ENCODE results near the gene TAF11L3.
"Not testable (repeated sequence)": the region's sequence is repeated elsewhere in the genome, so short reads cannot be mapped to it uniquely, and the experiment has no call there.

Gene TAF11L3

DNA sequence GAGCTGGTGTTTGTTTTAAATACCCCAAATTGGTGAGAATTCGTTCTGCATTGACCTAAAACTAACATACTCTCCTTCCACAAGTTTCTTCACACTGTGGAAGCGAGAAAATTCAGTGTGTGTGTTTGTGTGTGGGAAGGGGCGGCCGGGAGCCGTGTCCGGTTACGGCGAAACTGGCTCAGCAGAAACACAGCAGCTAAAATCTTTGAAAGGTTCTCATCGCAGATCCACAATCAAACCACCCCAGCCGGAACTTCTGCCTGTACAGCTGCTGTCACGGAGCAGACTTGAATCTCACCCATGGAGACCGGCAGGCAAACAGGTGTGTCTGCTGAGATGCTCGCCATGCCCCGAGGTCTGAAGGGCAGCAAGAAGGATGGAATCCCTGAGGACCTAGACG, at the start of gene TAF11L3:
TAF11L3 (plus strand) TSS at position 301 of the 400 bp plus-strand sequence.
- DNase-seq; in situ Hi-C loops (cut with HindIII; ENCODE audit: low pct_ligation_motif_present, low pct_unique_long_range_greater_than_20kb, low sequenced_read_pairs): not testable (repeated sequence)

DNA sequence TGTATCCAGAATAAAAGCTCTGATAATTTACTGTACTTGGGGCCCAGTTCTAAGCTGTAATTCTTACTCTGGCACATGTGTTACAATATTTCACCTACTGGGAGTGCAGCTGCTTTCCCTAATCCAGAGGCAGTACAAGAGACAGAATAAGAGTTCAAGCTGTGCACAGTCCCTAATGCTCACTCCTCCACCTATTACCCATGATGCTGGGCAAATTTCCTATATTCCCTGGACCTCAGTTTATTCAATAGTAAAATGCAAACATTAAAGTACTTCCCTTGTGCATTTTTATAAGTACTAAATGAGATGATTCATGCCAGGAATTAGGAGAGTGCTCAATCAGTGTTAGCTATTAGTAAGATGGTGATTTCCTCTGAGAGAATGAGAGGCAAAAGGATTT, 48.1 kb upstream of the TAF11L3 start:
- in situ Hi-C loops (cut with HindIII; ENCODE audit: low pct_ligation_motif_present, low pct_unique_long_range_greater_than_20kb, low sequenced_read_pairs) = no loop called here
- no peak for DNase-seq

DNA sequence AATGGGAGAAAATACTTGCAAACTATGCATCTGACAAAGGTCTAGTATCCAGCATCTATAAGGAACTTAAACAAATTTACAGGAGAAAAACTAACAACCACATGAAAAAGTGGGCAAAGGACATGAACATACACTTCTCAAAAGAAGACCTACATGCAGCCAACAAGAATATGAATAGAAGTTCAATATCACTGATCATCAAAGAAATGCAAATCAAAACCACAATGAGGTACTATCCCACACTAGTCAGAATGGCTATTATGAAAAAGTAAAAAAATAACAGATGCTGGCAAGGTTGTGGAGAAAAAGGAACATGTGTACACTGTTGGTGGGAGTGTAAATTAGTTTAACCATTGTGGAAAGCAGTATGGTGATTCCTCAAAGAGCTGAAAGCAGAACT, 43.1 kb upstream of the TAF11L3 start:
- in situ Hi-C loops (cut with HindIII; ENCODE audit: low pct_ligation_motif_present, low pct_unique_long_range_greater_than_20kb, low sequenced_read_pairs); DNase-seq: not testable (repeated sequence)

DNA sequence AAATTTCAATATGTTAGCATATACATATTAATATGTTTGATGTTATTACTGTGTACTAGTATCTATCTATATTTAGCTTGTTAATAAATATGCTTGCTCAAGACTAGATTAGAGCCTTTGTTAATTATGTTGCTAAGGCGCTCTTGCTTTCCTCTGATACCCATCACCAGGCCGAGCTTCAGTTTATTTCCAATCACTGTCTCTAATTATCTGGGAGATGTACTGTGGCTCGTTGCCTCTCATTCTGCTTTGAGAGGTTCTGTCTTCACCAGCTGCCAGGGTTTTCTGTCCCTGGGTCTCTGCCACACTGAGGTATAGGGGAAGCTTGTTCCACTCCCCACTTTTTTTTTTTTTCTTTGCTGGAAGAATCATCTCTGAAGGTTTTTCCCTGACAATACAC, 41.1 kb upstream of the TAF11L3 start:
- in situ Hi-C loops (cut with HindIII; ENCODE audit: low pct_ligation_motif_present, low pct_unique_long_range_greater_than_20kb, low sequenced_read_pairs) = no loop called here

DNA sequence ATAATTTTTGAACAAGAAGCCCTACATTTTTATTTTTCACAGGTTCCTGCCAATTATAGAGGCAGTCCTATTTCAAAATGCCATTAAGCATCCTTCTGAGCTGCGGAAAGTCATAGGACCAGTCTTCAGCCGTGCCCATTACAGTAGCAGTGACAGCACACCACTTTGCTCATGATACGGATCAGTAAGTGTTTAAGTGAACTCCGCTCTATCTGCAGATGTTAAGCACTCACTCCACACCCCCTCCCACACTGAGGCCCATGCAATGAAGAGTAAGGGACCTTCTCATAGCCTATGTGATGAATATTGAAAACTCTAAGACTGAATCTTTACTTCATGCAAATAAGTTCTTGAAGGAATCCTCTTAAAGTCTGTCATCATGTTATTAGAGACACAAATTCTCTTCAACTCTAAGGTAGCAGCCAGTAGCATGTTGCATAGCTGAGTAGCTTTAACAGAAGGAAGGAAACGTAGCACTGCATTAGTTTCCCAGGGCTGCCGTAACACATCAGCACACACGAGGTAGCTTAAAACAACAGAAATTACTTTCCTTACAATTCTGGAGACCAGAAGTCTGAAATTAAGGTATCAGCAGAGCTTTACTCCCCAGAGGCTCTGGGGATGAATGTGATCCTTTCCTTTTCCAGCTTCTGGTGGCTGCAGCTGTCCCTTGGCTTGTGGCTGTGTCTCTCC, 40.4 kb upstream of the TAF11L3 start:
- in situ Hi-C loops (cut with HindIII; ENCODE audit: low pct_ligation_motif_present, low pct_unique_long_range_greater_than_20kb, low sequenced_read_pairs) = no loop called here

More for the DNA sequence above, 41.1 kb upstream of the TAF11L3 start:
- no peak for DNase-seq

DNA sequence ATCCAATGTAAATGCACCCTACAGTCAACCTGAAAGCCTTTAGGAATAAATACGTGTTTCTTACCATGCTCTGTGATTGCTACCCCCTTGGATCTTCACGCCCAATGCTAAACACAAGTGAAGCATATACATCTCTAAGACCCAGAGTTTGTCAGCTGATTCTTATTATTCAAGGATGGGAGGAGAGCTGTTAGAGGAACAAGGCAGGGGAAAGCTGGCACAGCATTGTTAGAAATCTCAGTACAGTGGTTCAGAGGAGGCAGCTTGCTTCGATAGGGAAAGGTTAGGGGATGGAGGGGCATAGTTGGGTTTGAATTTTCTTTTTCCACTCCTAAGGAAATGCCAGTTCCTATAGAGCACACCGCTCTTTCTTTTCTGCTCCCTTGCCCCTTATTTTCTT, 36.8 kb upstream of the TAF11L3 start:
- no peak for DNase-seq
- in situ Hi-C loops (cut with HindIII; ENCODE audit: low pct_ligation_motif_present, low pct_unique_long_range_greater_than_20kb, low sequenced_read_pairs) = no loop called here

More for the DNA sequence above, 40.4 kb upstream of the TAF11L3 start:
- no peak for DNase-seq

DNA sequence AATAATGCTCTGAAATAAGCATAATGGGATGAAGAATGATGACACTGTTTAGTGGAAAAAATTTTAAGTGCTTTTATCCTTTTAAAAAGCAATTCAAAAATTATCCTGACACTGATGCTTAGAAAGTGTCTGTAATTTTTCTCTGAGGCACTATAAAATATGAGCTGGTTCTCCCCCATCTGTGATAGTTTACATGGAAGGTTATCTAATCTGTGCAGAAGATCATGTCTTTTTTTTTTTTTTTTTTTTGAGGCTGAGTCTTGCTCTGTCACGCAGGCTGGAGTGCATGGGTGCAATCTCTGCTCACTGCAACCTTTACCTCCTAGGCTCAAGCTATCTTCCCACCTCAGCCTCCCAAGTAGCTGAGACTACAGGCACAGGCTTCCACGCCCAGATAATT, 35.4 kb upstream of the TAF11L3 start:
- in situ Hi-C loops (cut with HindIII; ENCODE audit: low pct_ligation_motif_present, low pct_unique_long_range_greater_than_20kb, low sequenced_read_pairs) = no loop called here
- DNase-seq = no peak

DNA sequence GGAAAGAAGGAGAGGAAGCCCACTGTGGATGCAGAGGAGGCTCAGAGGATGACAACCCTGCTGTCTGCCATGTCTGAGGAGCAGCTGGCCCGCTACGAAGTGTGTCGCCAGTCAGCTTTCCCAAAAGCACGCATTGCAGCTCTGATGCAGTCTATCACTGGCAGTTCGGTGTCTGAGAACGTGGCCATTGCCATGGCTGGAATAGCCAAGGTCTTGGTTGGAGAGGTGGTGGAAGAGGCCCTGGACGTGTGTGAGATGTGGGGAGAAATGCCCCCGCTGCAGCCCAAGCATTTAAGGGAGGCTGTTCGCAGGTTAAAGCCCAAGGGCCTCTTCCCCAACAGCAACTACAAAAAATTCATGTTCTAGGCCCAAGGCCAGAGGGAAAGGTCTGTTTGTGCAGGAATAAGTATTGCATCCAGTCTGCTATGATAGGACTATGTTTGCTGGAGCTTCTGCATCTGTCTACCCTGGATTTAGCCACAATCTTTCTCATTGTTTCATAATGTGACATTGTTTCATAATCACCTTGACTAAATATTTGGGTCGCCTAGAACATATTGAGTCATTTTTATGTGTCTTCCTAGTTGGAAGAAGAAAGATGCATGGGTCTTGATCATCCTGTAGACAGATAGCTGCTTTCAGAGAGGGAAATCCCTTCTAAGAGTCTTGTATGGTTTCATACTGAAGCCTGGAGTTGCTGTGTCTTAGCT, 31.5 kb upstream of the TAF11L3 start:
- in situ Hi-C loops (cut with HindIII; ENCODE audit: low pct_ligation_motif_present, low pct_unique_long_range_greater_than_20kb, low sequenced_read_pairs); DNase-seq: not testable (repeated sequence)

DNA sequence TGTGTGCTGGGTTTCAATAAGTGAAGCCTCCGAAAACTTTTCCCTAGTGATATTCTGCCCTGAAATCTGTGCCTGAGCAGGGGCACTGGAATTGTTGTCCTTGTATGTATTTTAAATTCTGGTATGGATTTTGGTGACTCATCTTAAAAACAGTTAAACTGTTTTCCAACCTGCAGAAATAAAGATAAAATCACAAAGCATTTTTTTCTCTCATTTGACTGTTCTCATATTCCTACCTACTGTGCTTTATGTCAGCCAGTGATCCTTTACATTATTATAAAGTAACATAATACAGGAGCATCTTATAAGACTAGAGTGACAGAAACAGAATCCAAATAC, 31.0 kb upstream of the TAF11L3 start:
- no peak for DNase-seq
- in situ Hi-C loops (cut with HindIII; ENCODE audit: low pct_ligation_motif_present, low pct_unique_long_range_greater_than_20kb, low sequenced_read_pairs) = no loop called here

DNA sequence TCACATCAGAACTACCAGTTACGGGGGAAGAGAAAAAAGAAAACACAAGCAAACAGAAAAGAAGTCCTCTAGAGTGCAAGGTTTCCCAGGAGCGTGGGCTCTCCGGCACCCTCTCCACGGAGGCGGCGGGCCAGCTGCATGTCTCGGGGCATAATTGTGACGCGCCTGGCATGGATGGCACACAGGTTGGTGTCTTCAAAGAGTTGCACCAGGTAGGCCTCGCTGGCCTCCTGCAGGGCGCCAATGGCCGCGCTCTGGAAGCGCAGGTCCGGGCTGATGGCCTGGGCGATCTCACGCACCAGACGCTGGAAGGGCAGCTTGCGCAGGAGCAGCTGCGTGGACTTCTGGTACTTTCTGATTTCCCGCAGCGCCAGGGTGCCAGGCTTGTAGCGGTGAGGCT, 26.9 kb upstream of the TAF11L3 start:
- DNase-seq; in situ Hi-C loops (cut with HindIII; ENCODE audit: low pct_ligation_motif_present, low pct_unique_long_range_greater_than_20kb, low sequenced_read_pairs): not testable (repeated sequence)

DNA sequence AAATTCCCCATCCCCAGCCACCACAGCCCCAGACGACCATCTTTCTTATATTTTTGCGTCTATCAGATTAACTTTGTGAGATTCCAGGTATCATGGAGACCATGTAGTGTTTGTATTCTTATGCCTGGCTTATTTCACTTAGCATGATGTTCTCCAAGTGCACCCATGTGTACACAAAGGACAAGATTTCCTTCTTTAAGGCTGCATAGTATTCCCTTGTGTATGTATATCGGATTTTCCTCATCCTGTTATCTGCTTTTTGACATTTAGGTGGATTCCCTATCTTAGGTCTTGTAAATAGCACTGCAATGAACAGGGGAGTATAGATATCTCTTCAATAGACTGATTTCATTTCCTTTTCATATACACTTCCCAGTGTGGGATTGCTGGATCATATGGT, 25.4 kb upstream of the TAF11L3 start:
- in situ Hi-C loops (cut with HindIII; ENCODE audit: low pct_ligation_motif_present, low pct_unique_long_range_greater_than_20kb, low sequenced_read_pairs) = no loop called here
- no peak for DNase-seq

DNA sequence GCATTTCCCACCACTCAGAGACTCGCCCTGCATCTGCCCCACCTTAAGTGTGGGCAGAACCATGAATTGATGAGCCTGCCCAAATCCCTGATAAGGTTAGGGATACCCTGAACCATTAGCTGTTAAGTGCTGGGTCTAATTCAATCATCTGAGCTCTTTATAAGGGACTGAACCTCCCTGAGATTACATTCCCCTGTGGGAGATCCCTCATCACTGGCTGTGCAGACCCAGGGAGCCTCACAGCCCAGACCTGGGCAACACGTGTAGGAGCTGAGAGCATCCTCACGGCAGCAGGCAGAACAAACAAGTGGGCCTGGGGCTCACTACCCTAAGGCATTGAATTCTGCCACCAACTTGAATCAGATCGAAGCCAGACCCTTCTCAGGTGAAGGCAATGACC, 20.7 kb upstream of the TAF11L3 start:
- in situ Hi-C loops (cut with HindIII; ENCODE audit: low pct_ligation_motif_present, low pct_unique_long_range_greater_than_20kb, low sequenced_read_pairs) = no loop called here
- no peak for DNase-seq

DNA sequence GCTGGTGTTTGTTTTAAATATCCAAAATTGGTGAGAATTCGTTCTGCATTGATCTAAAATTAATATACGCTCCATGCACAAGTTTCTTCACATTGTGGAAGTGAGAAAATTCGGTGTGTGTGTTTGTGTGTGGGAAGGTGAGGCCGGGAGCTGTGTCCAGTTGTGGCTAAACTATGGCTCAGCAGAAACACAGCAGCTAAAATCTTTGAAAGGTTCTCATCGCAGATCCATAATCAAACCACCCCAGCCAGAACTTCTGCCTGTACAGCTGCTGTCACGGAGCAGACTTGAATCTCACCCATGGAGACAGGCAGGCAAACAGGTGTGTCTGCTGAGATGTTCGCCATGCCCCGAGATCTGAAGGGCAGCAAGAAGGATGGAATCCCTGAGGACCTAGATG, 20.2 kb upstream of the TAF11L3 start, which contains the start of gene TAF11L2:
TAF11L2 (plus strand) TSS at position 301 of the 400 bp plus-strand sequence.
- DNase-seq; in situ Hi-C loops (cut with HindIII; ENCODE audit: low pct_ligation_motif_present, low pct_unique_long_range_greater_than_20kb, low sequenced_read_pairs): not testable (repeated sequence)

DNA sequence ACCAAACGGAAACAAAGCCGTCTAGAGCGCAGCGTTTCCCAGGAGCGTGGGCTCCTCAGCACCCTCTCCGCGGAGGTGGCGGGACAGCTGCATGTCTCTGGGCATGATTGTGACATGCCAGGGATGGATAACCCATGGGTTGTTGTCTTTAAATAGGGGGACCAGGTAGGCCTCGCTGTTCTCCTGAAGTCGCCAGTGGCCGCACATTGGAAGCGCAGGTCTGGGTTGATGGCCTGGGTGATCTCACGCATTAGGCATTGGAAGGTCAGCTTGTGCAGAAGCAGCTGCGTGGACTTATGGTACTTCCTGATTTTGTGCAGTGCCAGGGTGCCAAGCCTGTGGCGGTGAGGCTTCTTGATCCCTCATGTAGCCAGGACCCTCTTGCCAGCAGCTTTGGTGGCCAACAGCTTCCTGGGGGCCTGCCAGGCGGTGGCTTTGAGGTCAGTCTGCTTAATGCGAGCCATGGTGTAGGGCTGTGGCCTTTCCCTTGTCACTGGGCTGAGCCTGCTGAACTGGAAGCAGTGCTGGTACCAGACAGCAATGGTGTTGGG, 6.3 kb upstream of the TAF11L3 start:
- in situ Hi-C loops (cut with HindIII; ENCODE audit: low pct_ligation_motif_present, low pct_unique_long_range_greater_than_20kb, low sequenced_read_pairs) = no loop called here

DNA sequence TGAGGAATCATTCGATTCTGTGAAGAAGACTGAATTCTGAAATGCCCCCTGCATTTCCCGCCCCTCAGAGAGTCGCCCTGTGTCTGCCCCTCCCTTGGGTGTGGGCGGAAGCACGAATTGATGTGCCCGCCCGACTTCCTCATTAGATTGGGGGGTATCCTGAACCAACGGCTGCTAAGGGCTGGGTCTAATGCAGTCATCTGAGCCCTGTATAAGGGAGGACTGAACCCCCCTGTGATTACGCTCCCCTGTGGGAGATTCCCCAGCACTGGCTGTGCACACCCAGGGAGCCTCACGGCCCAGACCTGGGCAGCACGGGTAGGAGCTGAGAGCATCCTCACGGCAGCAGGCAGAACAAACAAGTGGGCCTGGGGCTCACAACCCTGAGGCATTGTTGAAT, 641 bp upstream of the TAF11L3 start:
- in situ Hi-C loops (cut with HindIII; ENCODE audit: low pct_ligation_motif_present, low pct_unique_long_range_greater_than_20kb, low sequenced_read_pairs); DNase-seq: not testable (repeated sequence)

More for the DNA sequence above, 6.3 kb upstream of the TAF11L3 start:
- DNase-seq = no peak

DNA sequence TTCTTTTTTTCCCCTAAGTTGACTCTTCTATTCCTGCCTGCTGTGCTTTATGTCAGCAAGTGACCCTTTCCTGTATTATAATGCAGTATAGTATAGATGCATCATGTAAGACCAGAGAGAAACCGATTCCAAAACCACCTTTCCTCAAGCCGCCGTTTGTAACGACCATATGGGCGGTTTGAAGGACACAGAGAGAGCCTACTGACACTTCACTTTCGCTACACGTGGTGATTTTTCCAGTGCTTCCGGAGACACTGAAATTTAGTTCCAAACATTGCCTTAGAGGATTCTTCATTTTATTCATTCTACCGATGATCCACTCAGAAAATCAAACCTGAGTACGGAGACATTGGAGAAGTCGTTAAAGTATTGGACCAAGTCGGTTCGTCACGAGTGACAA, 1.3 kb downstream of the TAF11L3 start:
- DNase-seq; in situ Hi-C loops (cut with HindIII; ENCODE audit: low pct_ligation_motif_present, low pct_unique_long_range_greater_than_20kb, low sequenced_read_pairs): not testable (repeated sequence)

DNA sequence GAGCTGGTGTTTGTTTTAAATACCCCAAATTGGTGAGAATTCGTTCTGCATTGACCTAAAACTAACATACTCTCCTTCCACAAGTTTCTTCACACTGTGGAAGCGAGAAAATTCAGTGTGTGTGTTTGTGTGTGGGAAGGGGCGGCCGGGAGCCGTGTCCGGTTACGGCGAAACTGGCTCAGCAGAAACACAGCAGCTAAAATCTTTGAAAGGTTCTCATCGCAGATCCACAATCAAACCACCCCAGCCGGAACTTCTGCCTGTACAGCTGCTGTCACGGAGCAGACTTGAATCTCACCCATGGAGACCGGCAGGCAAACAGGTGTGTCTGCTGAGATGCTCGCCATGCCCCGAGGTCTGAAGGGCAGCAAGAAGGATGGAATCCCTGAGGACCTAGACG, 3.3 kb downstream of the TAF11L3 start, which contains the start of gene TAF11L4:
TAF11L4 (plus strand) TSS at position 301 of the 400 bp plus-strand sequence.
- in situ Hi-C loops (cut with HindIII; ENCODE audit: low pct_ligation_motif_present, low pct_unique_long_range_greater_than_20kb, low sequenced_read_pairs); DNase-seq: not testable (repeated sequence)

DNA sequence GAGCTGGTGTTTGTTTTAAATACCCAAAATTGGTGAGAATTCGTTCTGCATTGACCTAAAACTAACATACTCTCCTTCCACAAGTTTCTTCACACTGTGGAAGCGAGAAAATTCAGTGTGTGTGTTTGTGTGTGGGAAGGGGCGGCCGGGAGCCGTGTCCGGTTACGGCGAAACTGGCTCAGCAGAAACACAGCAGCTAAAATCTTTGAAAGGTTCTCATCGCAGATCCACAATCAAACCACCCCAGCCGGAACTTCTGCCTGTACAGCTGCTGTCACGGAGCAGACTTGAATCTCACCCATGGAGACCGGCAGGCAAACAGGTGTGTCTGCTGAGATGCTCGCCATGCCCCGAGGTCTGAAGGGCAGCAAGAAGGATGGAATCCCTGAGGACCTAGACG, 6.8 kb downstream of the TAF11L3 start, which contains the start of gene TAF11L5:
TAF11L5 (plus strand) TSS at position 301 of the 400 bp plus-strand sequence.
- in situ Hi-C loops (cut with HindIII; ENCODE audit: low pct_ligation_motif_present, low pct_unique_long_range_greater_than_20kb, low sequenced_read_pairs); DNase-seq: not testable (repeated sequence)

DNA sequence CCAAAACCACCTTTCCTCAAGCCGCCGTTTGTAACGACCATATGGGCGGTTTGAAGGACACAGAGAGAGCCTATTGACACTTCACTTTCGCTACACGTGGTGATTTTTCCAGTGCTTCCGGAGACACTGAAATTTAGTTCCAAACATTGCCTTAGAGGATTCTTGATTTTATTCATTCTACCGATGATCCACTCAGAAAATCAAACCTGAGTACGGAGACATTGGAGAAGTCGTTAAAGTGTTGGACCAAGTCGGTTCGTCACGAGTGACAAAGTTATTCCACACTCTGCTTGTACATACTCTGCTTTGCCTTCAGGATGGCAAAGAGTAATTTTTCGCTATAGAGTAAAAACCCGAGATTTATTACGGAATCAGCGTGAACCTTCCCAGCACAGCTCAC, 8.3 kb downstream of the TAF11L3 start:
- in situ Hi-C loops (cut with HindIII; ENCODE audit: low pct_ligation_motif_present, low pct_unique_long_range_greater_than_20kb, low sequenced_read_pairs); DNase-seq: not testable (repeated sequence)
